ENCODE measurements around the gene HOXB6.

Gene HOXB6

GRCh38 chr17:48634493-48635208, 29.9 kb upstream of the HOXB6 start:
- DNase-seq, result peak; percentile 39

GRCh38 chr17:48633266-48633677, 28.5 kb upstream of the HOXB6 start:
- DNase-seq, result no peak

- no peak for DNase-seq
Observed at GRCh38 chr17:48632579-48633265, 27.9 kb upstream of the HOXB6 start.

- no peak for DNase-seq
Observed at GRCh38 chr17:48631693-48632578, 27.1 kb upstream of the HOXB6 start.

GRCh38 chr17:48630925-48631692, 26.3 kb upstream of the HOXB6 start:
- peak; percentile 88 for DNase-seq

- no peak for DNase-seq
Observed at GRCh38 chr17:48630009-48630924, 25.5 kb upstream of the HOXB6 start.

- DNase-seq, result no peak
Observed at GRCh38 chr17:48629411-48629759, 24.6 kb upstream of the HOXB6 start.

GRCh38 chr17:48628649-48629410, 24.0 kb upstream of the HOXB6 start:
- no peak for DNase-seq

GRCh38 chr17:48627623-48628521, 23.1 kb upstream of the HOXB6 start:
- no peak for DNase-seq

- no peak for DNase-seq
Observed at GRCh38 chr17:48627118-48627597, 22.4 kb upstream of the HOXB6 start.

GRCh38 chr17:48626245-48627117, 21.7 kb upstream of the HOXB6 start, which contains the start of gene HOXB9:
Gene HOXB9, minus strand, starts transcription at chr17:48626358. Its CDS starts 89 bp downstream, at chr17:48626269.
- peak; percentile 98 for DNase-seq

GRCh38 chr17:48625495-48626244, 20.9 kb upstream of the HOXB6 start:
- DNase-seq, result peak; percentile 56

- DNase-seq, result peak; percentile 56
Observed at GRCh38 chr17:48624544-48625494, 20.0 kb upstream of the HOXB6 start.

- no peak for DNase-seq
Observed at GRCh38 chr17:48624118-48624517, 19.3 kb upstream of the HOXB6 start.

- peak; percentile 70 for DNase-seq
Observed at GRCh38 chr17:48623583-48623982, 18.8 kb upstream of the HOXB6 start.

- DNase-seq, result no peak
Observed at GRCh38 chr17:48622857-48623256, 18.1 kb upstream of the HOXB6 start.

Measured in OCI-M1 (cell line).